ENCODE measurements around the gene CKMT1A.
"Not testable (repeated sequence)": the region's sequence is repeated elsewhere in the genome, so short reads cannot be mapped to it uniquely, and the experiment has no call there.

DNA sequence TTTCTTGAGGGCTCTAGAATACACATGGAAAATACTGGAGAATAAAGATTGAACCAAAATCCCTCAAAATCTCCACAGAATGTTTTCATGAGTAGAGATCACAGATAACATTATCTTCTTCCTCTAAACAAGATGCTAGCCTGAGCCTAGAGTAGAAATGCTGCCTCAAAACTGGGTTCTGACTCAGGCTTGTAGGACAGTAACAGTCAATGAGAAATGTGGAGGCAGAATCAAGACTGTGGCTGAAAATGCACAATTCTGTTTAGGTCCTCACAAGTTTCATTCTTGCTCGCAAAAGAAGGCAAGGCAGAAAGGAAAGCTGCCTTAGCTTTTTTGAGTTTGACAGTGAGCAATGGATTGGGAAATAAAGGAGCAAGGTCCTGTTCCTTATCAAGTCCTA lies 19.5 kb upstream of the CKMT1A start:
- TF ChIP-seq, protein P1, sequence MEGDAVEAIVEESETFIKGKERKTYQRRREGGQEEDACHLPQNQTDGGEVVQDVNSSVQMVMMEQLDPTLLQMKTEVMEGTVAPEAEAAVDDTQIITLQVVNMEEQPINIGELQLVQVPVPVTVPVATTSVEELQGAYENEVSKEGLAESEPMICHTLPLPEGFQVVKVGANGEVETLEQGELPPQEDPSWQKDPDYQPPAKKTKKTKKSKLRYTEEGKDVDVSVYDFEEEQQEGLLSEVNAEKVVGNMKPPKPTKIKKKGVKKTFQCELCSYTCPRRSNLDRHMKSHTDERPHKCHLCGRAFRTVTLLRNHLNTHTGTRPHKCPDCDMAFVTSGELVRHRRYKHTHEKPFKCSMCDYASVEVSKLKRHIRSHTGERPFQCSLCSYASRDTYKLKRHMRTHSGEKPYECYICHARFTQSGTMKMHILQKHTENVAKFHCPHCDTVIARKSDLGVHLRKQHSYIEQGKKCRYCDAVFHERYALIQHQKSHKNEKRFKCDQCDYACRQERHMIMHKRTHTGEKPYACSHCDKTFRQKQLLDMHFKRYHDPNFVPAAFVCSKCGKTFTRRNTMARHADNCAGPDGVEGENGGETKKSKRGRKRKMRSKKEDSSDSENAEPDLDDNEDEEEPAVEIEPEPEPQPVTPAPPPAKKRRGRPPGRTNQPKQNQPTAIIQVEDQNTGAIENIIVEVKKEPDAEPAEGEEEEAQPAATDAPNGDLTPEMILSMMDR (IDR thresholded peaks at IDR 0.05), result not testable (repeated sequence)
- not testable (repeated sequence) for TF ChIP-seq POLR2A, EP300 (IDR thresholded peaks at IDR 0.05)

Data from tibial nerve (tissue), 4 donors.